GM23248 (cell line): ENCODE measurements around the gene NRG3.

ENCODE experiments used
- EZH2 ChIP-seq: fragments of 200-600 bp; sonication (generic); IDR thresholded peaks from 2 replicates; pipeline ENCODE4 v1.6.1; 2018; ENCODE audit warnings: antibody characterized with exemption, mild to moderate bottlenecking; ENCODE audit not compliant: insufficient read depth, poor library complexity, severe bottlenecking
- EZH2phosphoT487 ChIP-seq: fragments of 200-600 bp; sonication (generic); IDR thresholded peaks from 2 replicates; pipeline ENCODE4 v1.6.1; 2018; ENCODE audit warnings: antibody characterized with exemption, moderate library complexity, mild to moderate bottlenecking, low read depth; ENCODE audit not compliant: insufficient read depth

DNA sequence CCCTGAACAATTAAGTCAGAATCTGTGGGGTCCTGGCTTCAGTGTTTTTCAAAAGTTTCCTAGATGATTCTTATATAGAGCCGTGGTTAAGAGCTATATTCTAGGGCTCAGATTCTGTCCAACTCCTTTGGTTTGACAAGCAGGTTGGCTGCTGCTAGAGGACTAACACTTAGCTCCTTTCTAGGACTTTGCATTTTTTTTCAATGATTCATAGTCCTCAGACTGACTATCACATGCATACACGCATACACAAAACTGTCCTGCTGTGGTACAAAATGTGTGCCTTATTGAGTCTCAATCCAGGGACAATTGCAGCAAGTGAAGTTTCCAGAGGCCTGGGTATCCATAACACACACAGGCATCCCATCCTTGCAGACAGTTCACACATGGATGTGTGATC, 392.0 kb downstream of the NRG3 start:
- TF ChIP-seq EZH2phosphoT487 (no peak), EZH2 (no peak)
